ENCODE data around the gene P2RX3.

- TF ChIP-seq CTCF (conservative IDR thresholded peaks at IDR 0.05; ENCODE audit: low read length), result no peak
- no peak for TF ChIP-seq EZH2phosphoT487 (IDR thresholded peaks at IDR 0.05; ENCODE audit: borderline replicate concordance, low read depth, low read length)
Observed at GRCh38 chr11:57406337-57406904, 68.3 kb downstream of the P2RX3 start.
